Glomerular endothelial cell (primary cell): ENCODE data around the gene ANK3. TPM values are rescaled to one million over a fixed set of nuclear protein-coding genes. Genes with fewer than 3 reads are reported as not detected.

Source experiments
- DNase-seq: peaks from one replicate; pipeline ENCODE4 v3.0.0-alpha.2; 2011; ENCODE audit warnings: low read depth, low spot score; ENCODE audit errors: extremely low read depth
- total RNA-seq: library from RNA; depleted of rRNA; stranded (reverse); fragments of >200 nt; gene quantifications from 2 replicates; pipeline ENCODE4 v1.2.3, GENCODE V29; 2015

ANK3 gene
- total RNA-seq, 1 donor from 2014 or later, result 7.9 TPM

GRCh38 chr10:60114765-60115586 lies 274.7 kb downstream of the ANK3 start:
- peak; percentile 51 for DNase-seq

DNA sequence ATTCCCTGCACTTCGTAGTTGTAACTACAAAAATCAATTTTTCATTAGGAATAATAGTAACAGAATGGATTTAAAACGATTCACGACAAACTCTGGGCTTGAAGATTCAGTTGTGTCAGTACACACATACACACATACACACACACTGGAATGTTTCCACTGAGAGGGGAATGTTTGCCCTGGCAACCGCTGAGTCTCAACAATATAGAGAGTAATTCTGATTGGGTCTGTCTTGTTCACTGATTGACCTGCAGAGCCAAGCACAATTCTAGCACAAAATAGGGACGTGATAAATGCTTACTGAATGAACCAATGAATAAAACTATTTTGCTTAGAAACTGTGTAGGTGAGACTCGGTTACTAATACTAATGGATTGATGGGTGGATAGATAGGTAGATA lies 278.9 kb downstream of the ANK3 start:
- DNase-seq, result no peak

GRCh38 chr10:60107308-60107976 lies 282.2 kb downstream of the ANK3 start:
- DNase-seq, result no peak

DNA sequence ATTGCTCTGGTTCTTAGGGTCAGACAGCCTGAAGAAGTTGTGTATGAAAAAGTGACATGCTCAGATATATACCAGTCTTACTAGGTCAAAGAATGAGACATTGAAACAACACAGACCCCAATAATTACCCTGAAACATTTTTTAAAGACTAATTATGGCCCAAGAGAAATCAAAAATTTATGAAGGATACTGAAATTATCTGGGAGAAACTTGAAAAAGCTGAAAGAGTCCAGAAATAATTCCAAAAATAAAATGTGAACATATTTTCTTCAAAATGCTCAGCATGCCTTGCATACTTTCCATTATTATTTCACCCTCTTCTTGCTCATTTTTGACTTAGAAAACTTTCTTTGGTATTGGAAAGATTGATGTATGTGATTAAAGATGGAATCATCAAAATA lies 284.4 kb downstream of the ANK3 start:
- no peak for DNase-seq

DNA sequence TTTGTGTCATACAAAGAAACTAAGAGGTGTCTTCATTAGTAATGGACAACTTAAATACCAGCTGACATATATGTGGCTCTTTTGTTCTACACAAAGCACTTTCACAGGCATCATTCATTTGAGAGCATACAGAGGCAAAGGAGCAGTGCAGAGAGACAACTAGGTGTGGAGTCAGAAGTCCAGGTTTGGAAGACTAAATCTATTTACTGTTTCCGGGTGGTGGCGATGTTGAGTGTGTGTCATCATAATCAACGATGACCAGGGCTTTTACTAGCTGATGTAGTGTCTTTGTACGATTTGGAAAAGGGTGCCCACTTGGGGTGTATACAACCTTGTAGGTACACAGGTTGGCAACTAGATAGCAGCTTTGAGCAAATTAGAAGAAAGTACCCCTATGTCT lies 287.9 kb downstream of the ANK3 start:
- no peak for DNase-seq

GRCh38 chr10:60099998-60100747 lies 289.5 kb downstream of the ANK3 start:
- DNase-seq, result peak; percentile 57

DNA sequence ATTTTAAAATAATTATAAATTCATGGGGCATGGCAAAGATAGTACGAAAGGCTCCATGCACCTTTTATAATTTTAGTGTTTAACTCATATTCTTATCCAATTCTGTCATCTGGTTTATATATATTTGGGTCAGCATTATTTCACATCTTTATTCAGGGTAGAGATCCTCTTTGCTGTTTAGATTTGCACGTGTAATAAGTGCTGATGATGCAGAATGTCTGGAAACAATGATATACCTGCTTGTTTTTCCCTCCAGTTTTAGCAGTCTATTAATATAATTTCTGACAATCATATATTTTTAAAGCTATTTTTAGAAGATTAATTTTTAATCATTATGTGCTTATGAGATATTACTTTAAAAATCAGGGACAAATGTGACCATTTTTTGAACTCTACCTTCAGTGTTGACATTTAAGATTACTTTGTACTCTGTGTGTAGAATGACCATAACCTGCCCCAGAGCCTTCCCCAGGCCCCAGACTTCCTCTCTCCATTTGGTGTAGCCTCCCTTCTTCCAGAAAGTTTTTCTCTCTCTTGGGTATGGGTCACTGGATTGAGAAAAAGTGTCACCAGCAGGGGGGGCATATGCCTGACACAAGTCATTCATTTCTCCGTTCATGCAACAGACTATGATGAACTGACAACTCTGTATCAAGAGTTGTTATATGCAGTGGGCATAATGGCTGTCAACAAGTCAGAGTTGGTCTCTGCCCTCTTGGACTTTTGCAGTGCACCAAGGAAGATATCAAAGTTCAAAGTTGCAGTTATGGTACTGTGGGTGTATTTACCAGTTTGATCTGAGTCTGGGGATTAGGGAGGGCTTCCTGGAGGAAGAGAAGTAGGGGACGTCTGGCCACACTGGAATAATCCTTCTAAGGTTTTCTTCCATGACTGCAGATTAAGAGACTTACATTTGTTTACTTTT lies 290.7 kb downstream of the ANK3 start:
- no peak for DNase-seq

GRCh38 chr10:60096761-60097513 lies 292.7 kb downstream of the ANK3 start:
- no peak for DNase-seq

DNA sequence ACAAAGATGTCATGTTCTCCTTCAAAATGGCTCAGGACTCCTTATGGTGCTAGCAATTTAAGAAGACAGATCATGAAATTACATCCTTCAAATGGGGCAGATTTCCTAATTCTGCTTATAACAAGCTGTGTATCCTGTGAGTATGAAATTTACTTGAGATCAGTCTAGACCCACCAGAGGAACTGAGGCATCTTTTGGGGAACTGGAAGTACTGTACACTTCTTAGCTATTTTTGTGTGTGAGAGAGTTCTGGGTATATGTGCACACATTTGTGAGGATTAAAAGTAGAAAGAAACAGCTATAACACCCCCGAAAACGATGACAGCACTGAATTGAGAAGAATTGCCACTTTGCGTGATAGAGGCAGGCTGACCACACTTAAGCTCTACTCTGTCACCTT lies 296.4 kb downstream of the ANK3 start:
- DNase-seq, result no peak

DNA sequence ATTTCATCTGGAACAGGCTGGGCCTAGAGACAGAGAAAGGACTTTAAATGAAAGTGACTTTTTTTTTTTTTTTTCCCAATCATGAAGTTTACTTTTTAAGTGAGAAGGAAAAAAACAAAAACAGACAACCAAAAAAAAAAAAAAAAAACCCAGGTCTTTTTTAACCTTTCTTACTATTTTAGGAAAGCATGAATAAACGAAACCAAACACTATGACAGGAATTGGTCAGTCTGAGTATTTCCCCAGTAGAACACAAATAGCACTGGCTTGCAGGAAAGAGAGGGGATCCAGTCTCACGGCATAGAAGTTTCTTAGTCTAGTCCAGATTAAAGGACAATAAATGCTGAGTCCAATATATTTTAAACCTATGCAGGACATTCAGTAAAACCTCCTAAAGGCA lies 302.8 kb downstream of the ANK3 start:
- DNase-seq, result no peak

DNA sequence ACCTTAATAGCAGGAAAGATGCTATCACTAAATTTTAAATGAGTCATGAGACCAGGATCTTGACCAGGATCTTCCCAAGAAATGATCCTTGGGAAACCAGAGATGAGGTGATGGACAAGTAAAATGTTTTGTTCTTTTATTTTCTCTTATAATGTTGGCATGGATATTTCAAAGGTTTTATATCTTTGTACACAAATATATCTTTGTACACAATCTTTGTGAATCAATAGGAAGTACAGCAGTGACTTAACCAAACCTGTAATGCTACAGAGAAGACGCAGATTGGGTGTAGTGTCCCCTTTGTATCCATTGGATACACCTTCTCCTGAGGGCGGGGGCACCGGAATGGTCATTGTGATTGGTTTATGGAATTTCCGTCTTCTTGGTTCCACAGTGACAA lies 303.3 kb downstream of the ANK3 start:
- no peak for DNase-seq

GRCh38 chr10:60082744-60083344 lies 306.8 kb downstream of the ANK3 start:
- no peak for DNase-seq

DNA sequence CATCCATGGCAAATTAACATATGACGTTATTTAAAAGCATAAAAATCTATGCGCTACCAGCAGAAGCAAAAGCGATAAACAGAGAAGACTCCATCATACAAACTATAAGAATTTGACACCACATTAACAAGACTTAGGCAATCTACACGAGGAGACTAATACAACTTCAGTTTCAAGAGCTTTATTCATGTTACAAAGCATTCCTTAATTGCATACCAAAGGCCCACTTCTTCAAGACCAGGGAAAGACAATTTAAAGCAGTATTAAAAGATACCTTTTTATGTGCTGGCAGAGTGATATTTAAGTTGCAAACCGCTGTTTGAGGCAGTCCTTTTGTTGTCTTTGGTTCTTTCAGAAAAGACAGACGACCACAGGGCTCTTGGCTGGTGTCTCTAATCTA lies 307.3 kb downstream of the ANK3 start:
- no peak for DNase-seq

- no peak for DNase-seq
These were observed 315.7 kb downstream of the ANK3 start for GRCh38 chr10:60073781-60074656.

DNA sequence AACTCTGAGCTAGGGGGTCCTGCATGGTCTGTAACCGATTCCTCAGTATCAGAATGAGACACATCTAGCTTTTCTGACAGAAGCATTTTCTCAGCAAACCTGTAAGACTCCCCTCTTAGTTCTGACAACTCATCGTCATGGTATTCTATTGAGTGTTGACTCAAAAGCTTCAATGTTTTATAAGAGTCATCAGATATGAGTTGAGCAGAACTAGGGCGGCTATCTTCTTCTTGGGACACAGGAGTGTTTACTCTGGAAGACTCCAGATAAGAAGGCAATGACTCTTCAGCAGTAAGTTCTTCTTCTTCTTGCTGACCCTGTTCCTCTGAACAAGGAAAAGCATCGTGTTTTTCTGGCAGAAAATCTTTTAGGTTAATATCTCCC lies 316.3 kb downstream of the ANK3 start:
- no peak for DNase-seq

DNA sequence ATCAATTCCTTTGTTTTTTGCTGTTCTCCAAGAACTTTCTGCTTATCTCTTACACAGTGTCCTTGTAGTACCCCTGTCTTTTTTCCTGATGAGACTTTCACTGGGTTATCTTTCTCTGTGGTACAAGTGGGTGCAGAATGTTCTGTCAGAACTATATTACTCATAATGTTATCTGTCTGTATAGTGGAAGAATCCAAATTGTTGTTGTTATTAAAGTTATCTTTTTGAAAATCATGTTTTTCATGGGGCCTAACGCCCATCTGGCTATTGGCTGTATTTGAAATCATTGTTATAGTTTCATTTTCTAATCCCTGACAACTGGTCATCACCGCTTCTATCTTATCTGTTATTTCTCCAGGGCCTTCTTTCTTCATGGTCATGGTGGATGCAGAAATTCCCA lies 320.4 kb downstream of the ANK3 start:
- no peak for DNase-seq

- DNase-seq, result no peak
These were observed 339.3 kb downstream of the ANK3 start for GRCh38 chr10:60050366-60050765.

DNA sequence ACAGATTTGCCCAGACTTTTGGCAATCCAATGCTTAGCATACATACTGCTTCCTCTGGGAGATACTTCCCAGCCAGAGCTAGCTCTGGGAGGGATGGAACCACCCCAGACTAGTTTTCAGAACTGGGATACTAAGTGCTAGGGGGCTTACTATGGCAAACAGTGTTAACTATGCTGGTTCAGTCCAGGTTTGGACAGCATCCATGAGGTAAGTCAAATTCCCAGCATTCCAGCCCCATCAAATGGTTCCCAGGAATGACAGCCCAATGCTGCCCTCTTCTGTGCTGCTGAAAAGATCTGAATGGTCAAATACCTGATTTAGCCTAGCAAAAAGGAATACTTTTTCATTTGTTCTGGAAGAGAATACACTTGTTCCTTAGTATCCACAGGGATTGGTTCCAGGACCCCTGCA lies 341.6 kb downstream of the ANK3 start:
- no peak for DNase-seq

- DNase-seq, result no peak
These were observed 344.1 kb downstream of the ANK3 start for GRCh38 chr10:60045571-60045970.
